GM12878 (cell line): Measurements from ENCODE around the gene LIN52. TPM values are rescaled to one million over a fixed set of nuclear protein-coding genes. Genes with fewer than 3 reads are reported as not detected.

ENCODE experiments used
- ATAC-seq: fragments of 200-7000 bp; cut with Tn5 transposase; 3 replicates; pipeline ENCODE4 v1.9.1; 2020; ENCODE audit warnings: mild to moderate bottlenecking, moderate library complexity
- BruUV-seq: library from RNA; stranded (reverse); fragments of 400-500 nt; replicated peaks from 2 replicates; lab custom pipeline; 2021; lab: Mats Ljungman, UMichigan
- CTCF ChIA-PET: fragments of 300-600 bp; sonication (Branson Sonifier 250); formaldehyde crosslinking; extraction: SDS; loops from one replicate; lab custom pipeline; 2021; ENCODE audit warnings: inconsistent platforms; lab: Yijun Ruan, JAX
- POLR2A ChIA-PET: fragments of 350-600 bp; formaldehyde crosslinking; extraction: SDS; loops from one replicate; lab custom pipeline; 2021; ENCODE audit warnings: inconsistent platforms; lab: Charles Lee
- RAD21 ChIA-PET: fragments of 300-600 bp; sonication (Branson Sonifier 250); formaldehyde crosslinking; loops from one replicate; lab custom pipeline; 2023; ENCODE audit warnings: antibody characterized with exemption; ENCODE audit not compliant: unreplicated experiment; lab: Charles Lee
- SMC1A ChIA-PET: fragments of 300-600 bp; sonication (Branson Sonifier 250); formaldehyde crosslinking; loops from one replicate; lab custom pipeline; 2023; ENCODE audit not compliant: unreplicated experiment, uncharacterized antibody; lab: Charles Lee
- DNase-seq: peaks from one replicate; pipeline ENCODE4 v3.0.0-alpha.2; 2011; ENCODE audit warnings: low read depth, low spot score
- FAIRE-seq: peaks from 3 replicates; lab custom pipeline; 2011; peaks lifted over from hg19 to GRCh38; lab: Jason Lieb, UNC
- H2AFZ ChIP-seq: 2 replicates; pipeline ENCODE4 v1.6.0; 2011; ENCODE audit warnings: low read depth, low read length, control low read depth; ENCODE audit not compliant: control insufficient read depth
- H3K27ac ChIP-seq: 2 replicates; pipeline ENCODE4 v1.5.1; 2011; ENCODE audit warnings: control low read depth; ENCODE audit not compliant: control insufficient read depth, insufficient read depth
- H3K27me3 ChIP-seq, 2 experiments: replicated peaks in 1 of 2; 2 replicates each; pipeline versions ENCODE4 v1.6.0 to v1.6.1; 2011; ENCODE audit warnings: low read length in 1 of 2; ENCODE audit not compliant: control insufficient read depth in 2 of 2, insufficient read depth in 2 of 2
- H3K36me3 ChIP-seq, 2 experiments: 2 replicates each; pipeline ENCODE4 v1.5.1; 2011; ENCODE audit warnings: low read length in 1 of 2; ENCODE audit not compliant: control insufficient read depth in 2 of 2, insufficient read depth in 2 of 2
- H3K4me1 ChIP-seq: 2 replicates; pipeline ENCODE4 v1.6.1; 2011; ENCODE audit warnings: mild to moderate bottlenecking, low read length, moderate library complexity, mixed read lengths; ENCODE audit not compliant: control insufficient read depth, insufficient read depth
- H3K4me2 ChIP-seq: 2 replicates; pipeline ENCODE4 v1.6.0; 2011; ENCODE audit warnings: control low read depth; ENCODE audit not compliant: control insufficient read depth, insufficient read depth
- H3K4me3 ChIP-seq: fragments of 200-600 bp; sonication (generic); 2 replicates; pipeline ENCODE4 v1.5.1; 2016
- H3K79me2 ChIP-seq: 2 replicates; pipeline ENCODE4 v1.6.0; 2011; ENCODE audit warnings: low read length; ENCODE audit not compliant: control insufficient read depth, insufficient read depth
- H3K9ac ChIP-seq: 2 replicates; pipeline ENCODE4 v1.8.0; 2011; ENCODE audit warnings: low read length, control low read depth, mixed read lengths; ENCODE audit not compliant: control insufficient read depth, insufficient read depth
- H3K9me3 ChIP-seq: replicated peaks from 3 replicates; pipeline ENCODE4 v1.5.1; 2011; ENCODE audit warnings: mild to moderate bottlenecking, low read length; ENCODE audit not compliant: control insufficient read depth, insufficient read depth
- H4K20me1 ChIP-seq: 2 replicates; pipeline ENCODE4 v1.6.0; 2011; ENCODE audit not compliant: control insufficient read depth, insufficient read depth
- GATAD2B ChIP-seq: fragments of 450-650 bp; conservative IDR thresholded peaks from 2 replicates; pipeline ENCODE4 v1.6.1; 2017; ENCODE audit warnings: low read depth, mild to moderate bottlenecking, moderate library complexity
- KLF5 ChIP-seq: fragments of 450-650 bp; IDR thresholded peaks from 2 replicates; pipeline ENCODE4 v1.6.1; 2014; ENCODE audit warnings: mild to moderate bottlenecking; ENCODE audit not compliant: partially characterized antibody
- LARP7 ChIP-seq: fragments of 450-650 bp; IDR thresholded peaks from 2 replicates; pipeline ENCODE4 v1.6.1; 2017; ENCODE audit warnings: mild to moderate bottlenecking
- MLLT1 ChIP-seq: fragments of 450-650 bp; IDR thresholded peaks from 2 replicates; pipeline ENCODE4 v1.6.1; 2016; ENCODE audit warnings: mild to moderate bottlenecking
- NBN ChIP-seq: fragments of 450-650 bp; IDR thresholded peaks from 2 replicates; pipeline ENCODE4 v1.6.1; 2016
- PKNOX1 ChIP-seq: fragments of 450-650 bp; IDR thresholded peaks from 2 replicates; pipeline ENCODE4 v1.6.1; 2016; ENCODE audit warnings: mild to moderate bottlenecking
- RB1 ChIP-seq: fragments of 450-650 bp; formaldehyde crosslinking; IDR thresholded peaks from 2 replicates; pipeline ENCODE4 v1.6.1; 2017; ENCODE audit warnings: mild to moderate bottlenecking, borderline replicate concordance
- RBBP5 ChIP-seq: fragments of 200-600 bp; sonication (generic); conservative IDR thresholded peaks from 2 replicates; pipeline ENCODE4 v1.6.1; 2016
- SMAD1 ChIP-seq: fragments of 450-650 bp; IDR thresholded peaks from 2 replicates; pipeline ENCODE4 v1.6.1; 2018; ENCODE audit warnings: mild to moderate bottlenecking, low read depth; ENCODE audit not compliant: partially characterized antibody
- SREBF2 ChIP-seq: IDR thresholded peaks from 2 replicates; pipeline ENCODE4 v1.6.1; 2012; ENCODE audit warnings: mild to moderate bottlenecking, low read length
- STAT1 ChIP-seq: fragments of 450-650 bp; conservative IDR thresholded peaks from 2 replicates; pipeline ENCODE4 v1.6.1; 2014; ENCODE audit warnings: antibody characterized with exemption, mild to moderate bottlenecking
- ZBED1 ChIP-seq: IDR thresholded peaks from 2 replicates; pipeline ENCODE4 v1.6.1; 2016; ENCODE audit warnings: borderline replicate concordance
- ZBTB33 ChIP-seq: fragments of 450-650 bp; IDR thresholded peaks from 2 replicates; pipeline ENCODE4 v1.6.1; 2017; ENCODE audit warnings: mild to moderate bottlenecking
- ZBTB4 ChIP-seq: fragments of 450-650 bp; formaldehyde crosslinking; IDR thresholded peaks from 2 replicates; pipeline ENCODE4 v1.4.0; 2022; ENCODE audit warnings: mild to moderate bottlenecking, moderate library complexity
- ZNF274 ChIP-seq: IDR thresholded peaks from one replicate; pipeline ENCODE4 v1.8.0; 2011; ENCODE audit not compliant: insufficient read length, insufficient read depth
- ZNF622 ChIP-seq: fragments of 450-650 bp; IDR thresholded peaks from 2 replicates; pipeline ENCODE4 v1.6.1; 2017; ENCODE audit warnings: mild to moderate bottlenecking, inconsistent platforms
- WGBS: methylation state at CpG from one replicate; pipeline ENCODE4 v1.1.6; 2016; ENCODE audit warnings: low lambda C conversion rate; ENCODE audit not compliant: insufficient replicate concordance, insufficient coverage; ENCODE audit errors: missing lambda C conversion rate; 5-methylcytosine and 5-hydroxymethylcytosine counted together
- in situ Hi-C: fragments of 300-500 bp; cut with MboI; formaldehyde crosslinking; loops from 9 replicates; pipeline ENCODE4 v1.14.3; 2018; ENCODE audit warnings: mixed read lengths
- intact Hi-C: fragments of 100-400 bp; cut with micrococcal nuclease; formaldehyde crosslinking; loops from one replicate; pipeline ENCODE4 v1.14.2; 2022; ENCODE audit not compliant: unreplicated experiment
- polyA plus RNA-seq, 11 experiments: library from polyadenylated mRNA; depleted of rRNA in 4 of 11; unstranded in 6 of 11; stranded (reverse) in 5 of 11; fragments of >200 nt; fragmentation: Nextera tagmentation in 4 of 11; fragmentation: Illumina TruSeq in 1 of 11; extraction: Ambion mirVana in 4 of 11; extraction: Trizol in 1 of 11; gene quantifications; 1 replicate in 1 of 11; 2 replicates in 10 of 11; pipeline versions ENCODE4 v1.2.1 to v1.2.3, GENCODE V29; 2011 to 2016; ENCODE audit warnings: inconsistent platforms in 2 of 11, missing spikeins in 2 of 11, low read depth in 1 of 11
- total RNA-seq, 4 experiments: library from RNA; depleted of rRNA in 3 of 4; stranded (reverse); fragments of >200 nt in 3 of 4; fragmentation: Illumina TruSeq in 1 of 4; extraction: Trizol in 1 of 4; gene quantifications; 2 replicates each; pipeline versions ENCODE4 v1.2.1 to v1.2.3, GENCODE V29; 2013 to 2021

LIN52 gene
- total and polyA plus RNA-seq, 10 of the 15 experiments (the other 5 are each of a cell fraction or from before 2014, with no cell fraction given), result 13.3 to 30.9 (median 19.9) TPM

- H3K36me3 ChIP-seq, result no peaks in the 10 kb centered on the region; a peak in 1 of 4 replicates
- peaks cover 34% of the 10 kb centered on the region for H3K79me2 ChIP-seq
- 7% methylated on average over 15 of the region's 15 CpGs for WGBS
- ChIA-PET CTCF (no interaction called here), RAD21 (interaction anchor here (0.7 kb wide), 1 partner anchor 329 kb away, joined by 3 read pairs; no protein-coding TSS in a partner anchor), POLR2A (interaction anchor here (1.0 to 1.3 kb wide), 2 partner anchors 16 to 23 kb away, joined by 3 to 4 read pairs; no protein-coding TSS in a partner anchor), SMC1A (interaction anchor here (0.7 to 1.6 kb wide), 3 partner anchors 10 to 17 kb away, joined by 3 to 4 read pairs (median 3); no protein-coding TSS in a partner anchor)
- peak overlapping the region; percentile 84 for H3K4me3 ChIP-seq
- peak overlapping the region; percentile 97 for H3K4me2 ChIP-seq
- FAIRE-seq (no peak), ATAC-seq (peak; percentile 31), DNase-seq (no peak)
- H3K9me3 ChIP-seq, result no peaks in the 10 kb centered on the region
- H3K4me1 ChIP-seq, result peaks cover 4% of the 10 kb centered on the region
- H4K20me1 ChIP-seq, result no peaks in the 10 kb centered on the region
- no peaks in the 10 kb centered on the region for H3K27me3 ChIP-seq
- peak overlapping the region; percentile 67 for H3K27ac ChIP-seq
- intact Hi-C loops, result no loop called here
- peak overlapping the region; percentile 83 for H3K9ac ChIP-seq
- in situ Hi-C loops, result no loop called here
- BruUV-seq, result no TSS peak
- H2AFZ ChIP-seq, result peak overlapping the region; percentile 93
- TF ChIP-seq RB1, result 0 out of 2 replicates have a peak, but pooled peaks have one; percentile 38
- no peak for TF ChIP-seq ZBTB33
- TF ChIP-seq NBN, result peak; percentile 43; the same call in 1 of the 2 replicates
- peak; percentile 57 for TF ChIP-seq LARP7
- TF ChIP-seq PKNOX1, result peak; percentile 19; the same call in 1 of the 2 replicates
- TF ChIP-seq ZBTB4 (CRISPR knock-in tag), result no peak
- TF ChIP-seq KLF5, result no peak
- TF ChIP-seq RBBP5, result no peak
- TF ChIP-seq ZNF274, result no peak
- no peak for TF ChIP-seq ZBED1
- TF ChIP-seq SREBF2, result no peak
- no peak for TF ChIP-seq STAT1
- TF ChIP-seq SMAD1, result no peak
- 0 out of 2 replicates have a peak, but pooled peaks have one; percentile 42 for TF ChIP-seq GATAD2B
- TF ChIP-seq ZNF622, result no peak
- 0 out of 2 replicates have a peak, but pooled peaks have one; percentile 45 for TF ChIP-seq MLLT1
Observed at GRCh38 chr14:74083784-74084276, 926 bp upstream of the LIN52 start.
